ENCODE data around the gene MADD. TPM values are rescaled to one million over a fixed set of nuclear protein-coding genes. Genes with fewer than 3 reads are reported as not detected.

The MADD gene
- total RNA-seq, 6 experiments from 2014 or later, result 15.2 to 21.3 (median 16.8) TPM

DNA sequence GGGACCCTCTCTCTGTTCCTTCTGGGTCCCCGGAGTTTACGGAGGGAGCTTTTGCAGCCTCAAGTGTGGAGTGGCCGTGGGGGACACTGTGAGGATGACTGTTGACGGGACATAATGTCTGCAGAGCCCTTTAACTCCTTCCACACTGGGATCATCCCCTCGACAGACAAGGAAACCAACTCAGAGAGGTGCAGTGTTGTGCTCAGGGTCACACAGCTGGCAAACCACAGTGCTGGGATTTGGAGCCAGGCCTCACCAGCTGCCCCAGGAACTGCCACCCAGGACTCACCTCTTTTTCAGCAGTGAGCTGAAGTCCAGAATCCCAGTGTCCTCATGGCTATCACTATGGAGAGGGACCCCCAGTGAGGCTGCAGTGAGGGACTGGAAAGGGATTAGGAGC, 77.2 kb downstream of the MADD start:
- no peak overlapping the region for H3K4me3 ChIP-seq
- intact Hi-C loops (cut with DNase I), result loop anchor here (10.0 kb wide), 2 partner anchors 72 to 452 kb away; partner anchors contain the start of gene MADD (in 1 of the 2)
- no peaks in the 10 kb centered on the region for H3K4me1 ChIP-seq
- ATAC-seq (no peak), DNase-seq (no peak)
- no peaks in the 10 kb centered on the region for H3K9me3 ChIP-seq
- no peaks in the 10 kb centered on the region for H3K36me3 ChIP-seq
- no peak for TF ChIP-seq POLR2A (IDR thresholded peaks at IDR 0.05)
- TF ChIP-seq, protein P1, sequence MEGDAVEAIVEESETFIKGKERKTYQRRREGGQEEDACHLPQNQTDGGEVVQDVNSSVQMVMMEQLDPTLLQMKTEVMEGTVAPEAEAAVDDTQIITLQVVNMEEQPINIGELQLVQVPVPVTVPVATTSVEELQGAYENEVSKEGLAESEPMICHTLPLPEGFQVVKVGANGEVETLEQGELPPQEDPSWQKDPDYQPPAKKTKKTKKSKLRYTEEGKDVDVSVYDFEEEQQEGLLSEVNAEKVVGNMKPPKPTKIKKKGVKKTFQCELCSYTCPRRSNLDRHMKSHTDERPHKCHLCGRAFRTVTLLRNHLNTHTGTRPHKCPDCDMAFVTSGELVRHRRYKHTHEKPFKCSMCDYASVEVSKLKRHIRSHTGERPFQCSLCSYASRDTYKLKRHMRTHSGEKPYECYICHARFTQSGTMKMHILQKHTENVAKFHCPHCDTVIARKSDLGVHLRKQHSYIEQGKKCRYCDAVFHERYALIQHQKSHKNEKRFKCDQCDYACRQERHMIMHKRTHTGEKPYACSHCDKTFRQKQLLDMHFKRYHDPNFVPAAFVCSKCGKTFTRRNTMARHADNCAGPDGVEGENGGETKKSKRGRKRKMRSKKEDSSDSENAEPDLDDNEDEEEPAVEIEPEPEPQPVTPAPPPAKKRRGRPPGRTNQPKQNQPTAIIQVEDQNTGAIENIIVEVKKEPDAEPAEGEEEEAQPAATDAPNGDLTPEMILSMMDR (IDR thresholded peaks at IDR 0.05), result no peak
- whole genome bisulfite sequencing (ENCODE audit: insufficient coverage, low coverage, low lambda C conversion rate, missing lambda C conversion rate), result no CpG with 5 or more reads among the region's 5 CpGs
- H3K27me3 ChIP-seq, result no peaks in the 10 kb centered on the region
- no peak overlapping the region for H3K27ac ChIP-seq

DNA sequence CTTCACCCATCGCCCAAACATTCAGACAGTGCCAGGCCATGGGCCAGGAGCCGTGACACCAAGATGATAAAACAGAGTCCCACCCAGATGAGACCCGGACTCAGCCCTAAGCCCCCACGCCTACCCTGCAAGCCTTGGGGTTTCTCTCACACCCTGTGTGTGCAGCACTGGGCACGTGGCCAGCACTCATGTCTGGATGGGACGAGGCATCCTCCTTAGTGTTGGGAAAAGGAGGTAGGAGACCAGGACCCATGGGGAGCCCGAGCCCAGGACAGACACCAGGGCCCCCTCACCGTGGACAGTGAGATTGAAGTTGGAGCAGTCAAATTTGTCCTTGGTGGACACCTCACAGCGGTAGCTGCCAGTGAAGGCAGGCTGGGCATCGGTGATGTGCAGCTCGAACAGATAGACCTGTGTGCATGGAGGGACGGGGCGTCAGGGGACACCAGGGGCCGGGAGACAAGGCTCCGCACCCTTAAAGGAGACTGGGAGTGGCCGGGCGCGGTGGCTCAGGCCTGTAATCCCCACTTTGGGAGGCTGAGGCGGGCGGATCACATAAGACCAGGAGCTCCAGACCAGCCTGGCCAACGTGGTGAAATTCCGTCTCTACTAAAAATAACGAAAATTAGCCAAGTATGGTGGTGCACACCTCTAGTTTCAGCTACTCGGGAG, 78.3 kb downstream of the MADD start:
- Histone ChIP-seq H3K4me1 (no peaks in the 10 kb centered on the region), H3K4me3 (no peak overlapping the region), H3K9me3 (no peaks in the 10 kb centered on the region), H3K27me3 (no peaks in the 10 kb centered on the region), H3K27ac (no peak overlapping the region), H3K36me3 (no peaks in the 10 kb centered on the region)
- no peak for TF ChIP-seq POLR2A (IDR thresholded peaks at IDR 0.05)
- TF ChIP-seq, protein P1 (IDR thresholded peaks at IDR 0.05), result no peak
- WGBS (ENCODE audit: insufficient coverage, low coverage, low lambda C conversion rate, missing lambda C conversion rate), result 57% methylated on average over 7 of the region's 24 CpGs
- intact Hi-C loops (cut with DNase I), result loop anchor here (10.0 kb wide), 2 partner anchors 73 to 453 kb away; partner anchors contain the start of gene MADD (in 1 of the 2)
- no peak for ATAC-seq
- peak in 1 of 3 donors; percentile 45 for DNase-seq

DNA sequence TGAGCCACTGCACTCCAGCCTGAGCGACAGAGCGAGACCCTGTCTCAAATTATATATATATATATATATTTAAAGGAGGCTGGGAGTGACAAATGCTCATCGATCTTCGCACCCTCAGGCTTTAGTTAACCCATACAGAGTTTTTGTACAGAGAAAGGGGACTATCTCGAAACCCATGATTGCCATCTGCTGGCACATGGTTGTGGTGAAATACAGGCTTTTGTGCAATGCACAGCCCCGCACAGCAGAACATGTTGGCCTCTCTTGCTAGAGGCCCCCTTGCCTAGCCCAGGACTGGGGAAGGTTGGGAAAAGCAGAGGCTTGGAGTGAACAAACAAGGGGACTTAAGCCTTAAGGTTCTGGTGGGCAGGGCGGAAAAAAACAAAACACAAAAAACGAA, 78.9 kb downstream of the MADD start:
- Histone ChIP-seq H3K27ac (no peak overlapping the region), H3K4me1 (no peaks in the 10 kb centered on the region), H3K27me3 (no peaks in the 10 kb centered on the region), H3K4me3 (no peak overlapping the region), H3K36me3 (no peaks in the 10 kb centered on the region), H3K9me3 (no peaks in the 10 kb centered on the region)
- ATAC-seq (peak in 3 of 4 donors; percentile 39 to 61 (median 46)), DNase-seq (peak in 1 of 3 donors; percentile 44)
- 51% methylated on average over 5 of the region's 8 CpGs for WGBS (ENCODE audit: insufficient coverage, low coverage, low lambda C conversion rate, missing lambda C conversion rate)
- intact Hi-C loops (cut with DNase I), result loop anchor here (10.0 kb wide), 2 partner anchors 74 to 454 kb away; partner anchors contain the start of gene MADD (in 1 of the 2)
- TF ChIP-seq, protein P1 (IDR thresholded peaks at IDR 0.05), result peak in 3 of 4 donors; percentile 10 to 29 (median 15)
- no peak for TF ChIP-seq POLR2A (IDR thresholded peaks at IDR 0.05)

DNA sequence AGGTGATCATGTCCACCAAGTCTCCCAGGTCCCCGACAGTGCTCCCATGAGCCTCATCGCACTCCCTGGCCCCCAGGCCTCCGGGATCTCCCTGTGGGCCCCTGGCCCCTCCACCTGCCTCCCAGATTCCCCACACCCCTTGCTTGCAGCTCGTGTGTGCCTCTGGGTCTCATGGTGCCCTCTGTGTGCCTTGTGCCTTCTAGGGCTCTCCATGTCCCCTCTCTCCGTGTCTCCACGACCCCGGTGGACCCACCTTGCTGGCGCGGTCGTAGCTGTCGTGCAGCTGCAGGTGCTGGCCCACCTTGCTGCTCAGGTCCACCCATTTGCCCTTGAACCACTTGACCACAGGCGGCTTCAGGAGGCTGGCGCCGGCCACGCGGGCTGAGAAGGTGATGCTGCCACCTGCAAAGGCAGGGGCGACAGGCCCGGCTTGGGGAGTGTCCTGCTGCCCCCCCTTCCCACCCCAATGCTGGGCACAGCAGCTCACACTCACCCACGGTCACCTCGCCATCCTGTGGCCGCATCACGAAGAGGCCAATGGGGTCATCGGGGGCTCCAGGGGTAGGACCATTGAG, 79.7 kb downstream of the MADD start:
- peak in 1 of 3 donors; percentile 46 for DNase-seq
- Histone ChIP-seq H3K36me3 (no peaks in the 10 kb centered on the region), H3K27ac (no peak overlapping the region), H3K4me1 (no peaks in the 10 kb centered on the region), H3K27me3 (no peaks in the 10 kb centered on the region), H3K4me3 (no peak overlapping the region), H3K9me3 (no peaks in the 10 kb centered on the region)
- intact Hi-C loops (cut with DNase I), result loop anchor here (5.0 to 10.0 kb wide), 4 partner anchors 75 to 455 kb away; partner anchors contain the start of gene MADD (in 1 of the 2)
- ATAC-seq, result no peak
- TF ChIP-seq POLR2A (IDR thresholded peaks at IDR 0.05), result no peak
- TF ChIP-seq, protein P1 (IDR thresholded peaks at IDR 0.05), result no peak
- WGBS (ENCODE audit: insufficient coverage, low coverage, low lambda C conversion rate, missing lambda C conversion rate), result 83% methylated on average over 4 of the region's 23 CpGs

All from right lobe of liver (tissue), 6 donors.